Activated T-helper 1 cell treated with anti-CD3 and anti-CD28 coated beads, Interleukin-2, amount 50 U/mL, for 16 hours (primary cell): ENCODE measurements around the gene DAAM1.

Experiments used
- DNase-seq, 2 donors: peaks; one replicate each; pipeline ENCODE4 v3.0.0-alpha.2; 2020; ENCODE audit warnings: low read depth in 1 of 2, low spot score in 1 of 2

The DAAM1 gene

GRCh38 chr14:59313144-59313651, 124.7 kb downstream of the DAAM1 start:
- no peak for DNase-seq

GRCh38 chr14:59313658-59314608, 125.5 kb downstream of the DAAM1 start:
- no peak for DNase-seq

GRCh38 chr14:59314953-59315599, 126.6 kb downstream of the DAAM1 start:
- DNase-seq = no peak

- no peak for DNase-seq
Measured at GRCh38 chr14:59316151-59316830, 127.8 kb downstream of the DAAM1 start.

- DNase-seq = no peak
Measured at GRCh38 chr14:59317346-59317745, 128.9 kb downstream of the DAAM1 start.

- DNase-seq = no peak
Measured at GRCh38 chr14:59317798-59318505, 129.5 kb downstream of the DAAM1 start.

- DNase-seq = no peak
Measured at GRCh38 chr14:59318908-59319307, 130.4 kb downstream of the DAAM1 start.

GRCh38 chr14:59320361-59320760, 131.9 kb downstream of the DAAM1 start:
- no peak for DNase-seq

GRCh38 chr14:59320763-59321625, 132.5 kb downstream of the DAAM1 start:
- no peak for DNase-seq

- DNase-seq = no peak
Measured at GRCh38 chr14:59321626-59321949, 133.1 kb downstream of the DAAM1 start.

- DNase-seq = no peak
Measured at GRCh38 chr14:59325906-59326305, 137.4 kb downstream of the DAAM1 start.

GRCh38 chr14:59328454-59328853, 140.0 kb downstream of the DAAM1 start:
- DNase-seq = no peak

GRCh38 chr14:59330455-59330854, 142.0 kb downstream of the DAAM1 start:
- DNase-seq = no peak

GRCh38 chr14:59331217-59331616, 142.8 kb downstream of the DAAM1 start:
- DNase-seq = no peak

GRCh38 chr14:59332727-59333126, 144.3 kb downstream of the DAAM1 start:
- no peak for DNase-seq

GRCh38 chr14:59333235-59333634, 144.8 kb downstream of the DAAM1 start:
- no peak for DNase-seq

- no peak for DNase-seq
Measured at GRCh38 chr14:59333668-59334067, 145.2 kb downstream of the DAAM1 start.

GRCh38 chr14:59334253-59334652, 145.8 kb downstream of the DAAM1 start:
- DNase-seq = no peak

- DNase-seq = no peak
Measured at GRCh38 chr14:59336098-59336497, 147.6 kb downstream of the DAAM1 start.

- no peak for DNase-seq
Measured at GRCh38 chr14:59336706-59337105, 148.2 kb downstream of the DAAM1 start.
